Thyroid gland (tissue), 4 donors: ENCODE data around the gene EXT2. TPM values are rescaled to one million over a fixed set of nuclear protein-coding genes. Genes with fewer than 3 reads are reported as not detected.

Experiments
- DNase-seq, 2 donors: peaks; one replicate each; pipeline ENCODE4 v3.0.0-alpha.2; 2019
- H3K27ac ChIP-seq, 3 donors: fragments of 200-600 bp; sonication (generic); 1 replicate in 2 of 3; 2 replicates in 1 of 3; pipeline ENCODE4 v1.5.1; 2016 to 2019; ENCODE audit warnings: mild to moderate bottlenecking in 1 of 3, moderate library complexity in 1 of 3
- H3K27me3 ChIP-seq: fragments of 200-600 bp; sonication (generic); one replicate; pipeline ENCODE4 v1.5.1; 2019
- H3K36me3 ChIP-seq, 2 donors: fragments of 200-600 bp; sonication (generic); one replicate each; pipeline ENCODE4 v1.5.1; 2016 to 2019
- H3K4me1 ChIP-seq, 2 donors: fragments of 200-600 bp; sonication (generic); one replicate each; pipeline ENCODE4 v1.5.1; 2017 to 2019
- H3K4me3 ChIP-seq, 3 donors: fragments of 200-600 bp; sonication (generic); replicated peaks in 1 of 3; 1 replicate in 2 of 3; 2 replicates in 1 of 3; pipeline ENCODE4 v1.5.1; 2016; ENCODE audit warnings: mild to moderate bottlenecking in 1 of 3
- H3K9me3 ChIP-seq: fragments of 200-600 bp; sonication (generic); one replicate; pipeline ENCODE4 v1.5.1; 2017
- CTCF ChIP-seq, 6 experiments: fragments of 200-600 bp in 3 of 6; fragments of 450-650 bp in 3 of 6; sonication (generic) in 3 of 6; IDR thresholded peaks; one replicate each; pipeline ENCODE4 v1.5.1; 2016 to 2019; ENCODE audit warnings: antibody characterized with exemption in 6 of 6, mild to moderate bottlenecking in 2 of 6, inconsistent platforms in 1 of 6, moderate library complexity in 1 of 6
- POLR2A ChIP-seq, 2 donors: fragments of 450-650 bp; IDR thresholded peaks; one replicate each; pipeline ENCODE4 v1.6.1; 2017; ENCODE audit warnings: antibody characterized with exemption in 2 of 2, mild to moderate bottlenecking in 2 of 2, moderate library complexity in 1 of 2
- WGBS, 2 donors: methylation state at CpG; one replicate each; pipeline ENCODE4 v1.1.5; 2017; 5-methylcytosine and 5-hydroxymethylcytosine counted together
- intact Hi-C: fragments of 100-400 bp; cut with DNase I; formaldehyde crosslinking; loops from one replicate; pipeline ENCODE4 v1.15.1; 2023
- total RNA-seq, 4 donors: library from RNA; depleted of rRNA; stranded (reverse); fragments of >200 nt; gene quantifications; one replicate each; pipeline ENCODE4 v1.2.3, GENCODE V29; 2016

Gene EXT2
- total RNA-seq, 4 donors from 2014 or later = 53.2 to 95.8 (median 66.3) TPM

GRCh38 chr11:44083906-44084305 is 11.6 kb upstream of the EXT2 start:
- Histone ChIP-seq H3K27ac (no peak overlapping the region), H3K36me3 (peaks cover 0 to 4% of the 10 kb centered on the region in 2 donors), H3K4me3 (no peak overlapping the region), H3K9me3 (no peaks in the 10 kb centered on the region), H3K4me1 (no peaks in the 10 kb centered on the region), H3K27me3 (no peaks in the 10 kb centered on the region)
- no peak for DNase-seq
- 80 to 85% methylated on average over 5 of the region's 5 CpGs for WGBS, 2 donors
- TF ChIP-seq CTCF (IDR thresholded peaks at IDR 0.05) (no peak), POLR2A (IDR thresholded peaks at IDR 0.05) (no peak)
- intact Hi-C loops = no loop called here

- 98 to 100% methylated on average over 1 of the region's 1 CpG for whole genome bisulfite sequencing, 2 donors
Observed at GRCh38 chr11:44085330-44085729, 10.1 kb upstream of the EXT2 start.

GRCh38 chr11:44088377-44088776 is 7.1 kb upstream of the EXT2 start:
- no peak for DNase-seq
- WGBS, 2 donors = 92 to 94% methylated on average over 4 of the region's 4 CpGs
- intact Hi-C loops = no loop called here

More at GRCh38 chr11:44085330-44085729, 10.1 kb upstream of the EXT2 start:
- H3K27me3 ChIP-seq = no peaks in the 10 kb centered on the region
- no peak for TF ChIP-seq CTCF (IDR thresholded peaks at IDR 0.05)
- no peak for TF ChIP-seq POLR2A (IDR thresholded peaks at IDR 0.05)
- no peak overlapping the region for H3K4me3 ChIP-seq
- DNase-seq = no peak
- H3K27ac ChIP-seq = no peak overlapping the region
- intact Hi-C loops = no loop called here
- no peaks in the 10 kb centered on the region for H3K4me1 ChIP-seq
- H3K36me3 ChIP-seq = peaks cover 0 to 4% of the 10 kb centered on the region in 2 donors
- H3K9me3 ChIP-seq = no peaks in the 10 kb centered on the region

GRCh38 chr11:44088871-44089270 is 6.6 kb upstream of the EXT2 start:
- TF ChIP-seq CTCF (IDR thresholded peaks at IDR 0.05) = no peak
- no peak for TF ChIP-seq POLR2A (IDR thresholded peaks at IDR 0.05)
- no peak overlapping the region for H3K27ac ChIP-seq
- H3K27me3 ChIP-seq = no peaks in the 10 kb centered on the region
- WGBS, 2 donors = 97 to 98% methylated on average over 4 of the region's 4 CpGs
- H3K4me1 ChIP-seq = no peaks in the 10 kb centered on the region
- DNase-seq = no peak
- intact Hi-C loops = no loop called here
- no peaks in the 10 kb centered on the region for H3K36me3 ChIP-seq
- H3K9me3 ChIP-seq = no peaks in the 10 kb centered on the region
- H3K4me3 ChIP-seq = no peak overlapping the region

More at GRCh38 chr11:44088377-44088776, 7.1 kb upstream of the EXT2 start:
- Histone ChIP-seq H3K9me3 (no peaks in the 10 kb centered on the region), H3K27ac (no peak overlapping the region), H3K27me3 (no peaks in the 10 kb centered on the region), H3K4me1 (no peaks in the 10 kb centered on the region), H3K36me3 (peaks cover 0 to under 1% of the 10 kb centered on the region in 2 donors), H3K4me3 (no peak overlapping the region)
- TF ChIP-seq CTCF (IDR thresholded peaks at IDR 0.05) (no peak), POLR2A (IDR thresholded peaks at IDR 0.05) (no peak)

- intact Hi-C loops = no loop called here
- TF ChIP-seq POLR2A (IDR thresholded peaks at IDR 0.05) = no peak
- no peak for TF ChIP-seq CTCF (IDR thresholded peaks at IDR 0.05)
- Histone ChIP-seq H3K36me3 (no peaks in the 10 kb centered on the region), H3K4me1 (no peaks in the 10 kb centered on the region), H3K27me3 (no peaks in the 10 kb centered on the region), H3K4me3 (no peak overlapping the region), H3K27ac (no peak overlapping the region), H3K9me3 (no peaks in the 10 kb centered on the region)
- DNase-seq = no peak
- 72 to 85% methylated on average over 1 of the region's 1 CpG for WGBS, 2 donors
Observed at GRCh38 chr11:44090539-44090938, 4.9 kb upstream of the EXT2 start.
